Measurements from ENCODE around the gene DNAJB5. TPM values are rescaled to one million over a fixed set of nuclear protein-coding genes. Genes with fewer than 3 reads are reported as not detected.

The DNAJB5 gene
- total and polyA plus RNA-seq, 9 of the 15 experiments (the other 6 are each of a cell fraction or from before 2014, with no cell fraction given) = 0.15 to 7.4 (median 3.7) TPM

GRCh38 chr9:35001803-35002502 is 12.4 kb downstream of the DNAJB5 start:
- no peak overlapping the region for H3K4me3 ChIP-seq
- H3K9me1 ChIP-seq (ENCODE audit: control insufficient read depth, insufficient read depth, low read length) = no peaks in the 10 kb centered on the region
- H3K27ac ChIP-seq (ENCODE audit: extremely low read depth, low read depth, low read length) = peak overlapping the region; percentile 66
- ATAC-seq (peak; percentile 52), DNase-seq (ENCODE audit: extremely low read depth in 1 of 4, low spot score in 3 of 4) (peak in 2 of 4 experiments; percentile 3 to 49), FAIRE-seq (no peak)
- 0 out of 2 replicates have a peak overlapping the region, but pooled peaks have one; percentile 66 for H3K4me2 ChIP-seq (ENCODE audit: insufficient read depth, low read length)
- H4K20me1 ChIP-seq (replicated peaks; ENCODE audit: control insufficient read depth, insufficient read depth, low read length) = no peaks in the 10 kb centered on the region
- ChIA-PET CTCF (ENCODE audit: low intra/inter-chr PET ratio) (no interaction called here), POLR2A (interaction anchor here (0.8 to 1.8 kb wide), 4 partner anchors 8 to 32 kb away, joined by 3 to 5 read pairs (median 4); no protein-coding TSS in a partner anchor)
- in situ Hi-C loops (cut with MboI) (no loop called here), intact Hi-C loops (cut with micrococcal nuclease) (no loop called here)
- H3K79me2 ChIP-seq (ENCODE audit: control insufficient read depth, insufficient read depth, low read length) = no peaks in the 10 kb centered on the region
- H3K4me1 ChIP-seq (replicated peaks in 1 of 2; ENCODE audit: control insufficient read depth in 2 of 2, insufficient read depth in 2 of 2, low read length in 2 of 2) = peaks cover 20 to 43% of the 10 kb centered on the region in 2 experiments
- BruUV-seq (replicated peaks) = no TSS peak
- H3K9me3 ChIP-seq (replicated peaks; ENCODE audit: control insufficient read depth, insufficient read depth, low read depth, low read length) = no peaks in the 10 kb centered on the region
- no peaks in the 10 kb centered on the region for H3K27me3 ChIP-seq (ENCODE audit: control insufficient read depth in 2 of 2, insufficient read depth in 2 of 2, low read length in 2 of 2)
- WGBS (ENCODE audit: insufficient coverage, low coverage, missing lambda C conversion rate) = 82% methylated on average over 2 of the region's 2 CpGs
- peaks cover 2% of the 10 kb centered on the region; the same call in 2 of the 3 replicates for H3K36me3 ChIP-seq (ENCODE audit: control insufficient read depth, insufficient read depth, low read length)
- H2AFZ ChIP-seq (ENCODE audit: low read depth, low read length) = no peak overlapping the region; the same call in 1 of the 2 replicates
- H3K9ac ChIP-seq (ENCODE audit: insufficient read depth in 1 of 2, low read depth in 2 of 2, low read length in 2 of 2) = no peak overlapping the region
- TF ChIP-seq, protein P1, sequence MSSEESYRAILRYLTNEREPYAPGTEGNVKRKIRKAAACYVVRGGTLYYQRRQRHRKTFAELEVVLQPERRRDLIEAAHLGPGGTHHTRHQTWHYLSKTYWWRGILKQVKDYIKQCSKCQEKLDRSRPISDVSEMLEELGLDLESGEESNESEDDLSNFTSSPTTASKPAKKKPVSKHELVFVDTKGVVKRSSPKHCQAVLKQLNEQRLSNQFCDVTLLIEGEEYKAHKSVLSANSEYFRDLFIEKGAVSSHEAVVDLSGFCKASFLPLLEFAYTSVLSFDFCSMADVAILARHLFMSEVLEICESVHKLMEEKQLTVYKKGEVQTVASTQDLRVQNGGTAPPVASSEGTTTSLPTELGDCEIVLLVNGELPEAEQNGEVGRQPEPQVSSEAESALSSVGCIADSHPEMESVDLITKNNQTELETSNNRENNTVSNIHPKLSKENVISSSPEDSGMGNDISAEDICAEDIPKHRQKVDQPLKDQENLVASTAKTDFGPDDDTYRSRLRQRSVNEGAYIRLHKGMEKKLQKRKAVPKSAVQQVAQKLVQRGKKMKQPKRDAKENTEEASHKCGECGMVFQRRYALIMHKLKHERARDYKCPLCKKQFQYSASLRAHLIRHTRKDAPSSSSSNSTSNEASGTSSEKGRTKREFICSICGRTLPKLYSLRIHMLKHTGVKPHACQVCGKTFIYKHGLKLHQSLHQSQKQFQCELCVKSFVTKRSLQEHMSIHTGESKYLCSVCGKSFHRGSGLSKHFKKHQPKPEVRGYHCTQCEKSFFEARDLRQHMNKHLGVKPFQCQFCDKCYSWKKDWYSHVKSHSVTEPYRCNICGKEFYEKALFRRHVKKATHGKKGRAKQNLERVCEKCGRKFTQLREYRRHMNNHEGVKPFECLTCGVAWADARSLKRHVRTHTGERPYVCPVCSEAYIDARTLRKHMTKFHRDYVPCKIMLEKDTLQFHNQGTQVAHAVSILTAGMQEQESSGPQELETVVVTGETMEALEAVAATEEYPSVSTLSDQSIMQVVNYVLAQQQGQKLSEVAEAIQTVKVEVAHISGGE (CRISPR knock-in tag; IDR thresholded peaks at IDR 0.05) = 0 out of 6 replicates have a peak, but pooled peaks of 1 of the 3 experiments have one; percentile 12
- TF ChIP-seq PRMT5 (CRISPR knock-in tag; IDR thresholded peaks at IDR 0.05) (no peak), ZNF175 (CRISPR knock-in tag; IDR thresholded peaks at IDR 0.05; ENCODE audit: low read depth) (0 out of 2 replicates have a peak, but pooled peaks have one; percentile 5), ZC3H8 (IDR thresholded peaks at IDR 0.05) (no peak), MTA1 (IDR thresholded peaks at IDR 0.05; ENCODE audit: borderline replicate concordance) (no peak), KDM2B (CRISPR knock-in tag; IDR thresholded peaks at IDR 0.05) (no peak), ARNT (IDR thresholded peaks at IDR 0.05) (no peak), MEIS2 (IDR thresholded peaks at IDR 0.05; ENCODE audit: partially characterized antibody) (peak; percentile 95), E2F4 (CRISPR knock-in tag; IDR thresholded peaks at IDR 0.05; ENCODE audit: low read depth) (no peak), ZFP30 (CRISPR knock-in tag; IDR thresholded peaks at IDR 0.05; ENCODE audit: borderline replicate concordance) (no peak), PBX2 (CRISPR knock-in tag; IDR thresholded peaks at IDR 0.05; ENCODE audit: low read depth) (0 out of 2 replicates have a peak, but pooled peaks have one; percentile 10), PBX2 (tag; conservative IDR thresholded peaks at IDR 0.05; ENCODE audit: low read depth) (peak; percentile 83)
- TF ChIP-seq, protein P2, sequence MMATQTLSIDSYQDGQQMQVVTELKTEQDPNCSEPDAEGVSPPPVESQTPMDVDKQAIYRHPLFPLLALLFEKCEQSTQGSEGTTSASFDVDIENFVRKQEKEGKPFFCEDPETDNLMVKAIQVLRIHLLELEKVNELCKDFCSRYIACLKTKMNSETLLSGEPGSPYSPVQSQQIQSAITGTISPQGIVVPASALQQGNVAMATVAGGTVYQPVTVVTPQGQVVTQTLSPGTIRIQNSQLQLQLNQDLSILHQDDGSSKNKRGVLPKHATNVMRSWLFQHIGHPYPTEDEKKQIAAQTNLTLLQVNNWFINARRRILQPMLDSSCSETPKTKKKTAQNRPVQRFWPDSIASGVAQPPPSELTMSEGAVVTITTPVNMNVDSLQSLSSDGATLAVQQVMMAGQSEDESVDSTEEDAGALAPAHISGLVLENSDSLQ (IDR thresholded peaks at IDR 0.05) = peak; percentile 92
